MM.1S (cell line): ENCODE results near the gene ENTREP3.

Experiments
- DNase-seq: peaks from one replicate; pipeline ENCODE4 v3.0.0-alpha.2; 2015
- H2AFZ ChIP-seq: fragments of 300-600 bp; sonication (generic); 2 replicates; pipeline ENCODE4 v1.6.0; 2016; ENCODE audit warnings: antibody characterized with exemption, low read length
- H3F3A ChIP-seq: fragments of 300-600 bp; sonication (generic); 2 replicates; pipeline ENCODE4 v1.6.1; 2016; ENCODE audit warnings: mild to moderate bottlenecking, antibody characterized with exemption, low read length, moderate library complexity, mixed read lengths; ENCODE audit not compliant: insufficient read depth
- H3K27ac ChIP-seq: fragments of 300-600 bp; sonication (generic); 2 replicates; pipeline ENCODE4 v1.5.1; 2016; ENCODE audit warnings: mild to moderate bottlenecking, low read length
- H3K27me3 ChIP-seq: fragments of 300-600 bp; sonication (generic); replicated peaks from 2 replicates; pipeline ENCODE4 v1.6.0; 2016; ENCODE audit warnings: low read length; ENCODE audit not compliant: insufficient read depth
- H3K36me3 ChIP-seq: fragments of 300-600 bp; sonication (generic); replicated peaks from 2 replicates; pipeline ENCODE4 v1.6.1; 2016; ENCODE audit warnings: mild to moderate bottlenecking, low read length, mixed read lengths; ENCODE audit not compliant: insufficient read depth
- H3K4me1 ChIP-seq: fragments of 300-600 bp; sonication (generic); 2 replicates; pipeline ENCODE4 v1.6.1; 2016; ENCODE audit warnings: low read length, mixed read lengths
- H3K4me2 ChIP-seq: fragments of 300-600 bp; sonication (generic); 2 replicates; pipeline ENCODE4 v1.6.0; 2016; ENCODE audit warnings: low read depth, low read length
- H3K4me3 ChIP-seq: fragments of 300-600 bp; sonication (generic); 2 replicates; pipeline ENCODE4 v1.5.1; 2016; ENCODE audit warnings: low read length, mixed read lengths
- H3K79me2 ChIP-seq: fragments of 300-600 bp; sonication (generic); 2 replicates; pipeline ENCODE4 v1.6.1; 2016; ENCODE audit warnings: mixed run types, low read length, mixed read lengths
- H3K9ac ChIP-seq: fragments of 300-600 bp; sonication (generic); 2 replicates; pipeline ENCODE4 v1.6.1; 2016; ENCODE audit warnings: low read length, mixed read lengths
- H3K9me2 ChIP-seq: fragments of 300-600 bp; sonication (generic); replicated peaks from 2 replicates; pipeline ENCODE4 v1.6.1; 2016; ENCODE audit warnings: mild to moderate bottlenecking, low read length, mixed read lengths; ENCODE audit not compliant: insufficient read depth
- H3K9me3 ChIP-seq: fragments of 300-600 bp; sonication (generic); replicated peaks from 2 replicates; pipeline ENCODE4 v1.6.1; 2016; ENCODE audit warnings: mild to moderate bottlenecking, low read length, mixed read lengths; ENCODE audit not compliant: insufficient read depth
- H4K20me1 ChIP-seq: fragments of 300-600 bp; sonication (generic); 2 replicates; pipeline ENCODE4 v1.6.1; 2016; ENCODE audit warnings: mild to moderate bottlenecking, low read length, moderate library complexity, mixed read lengths; ENCODE audit not compliant: insufficient read depth
- EZH2 ChIP-seq: fragments of 300-600 bp; sonication (generic); optimal IDR thresholded peaks from 2 replicates; pipeline ENCODE3; 2017; ENCODE audit warnings: low read depth, mild to moderate bottlenecking, antibody characterized with exemption, low read length, mixed read lengths
- EZH2phosphoT487 ChIP-seq: fragments of 300-600 bp; sonication (generic); IDR thresholded peaks from 2 replicates; pipeline ENCODE4 v1.6.1; 2018; ENCODE audit warnings: antibody characterized with exemption, low read length
- TF ChIP-seq, protein P1 (sequence below): fragments of 300-600 bp; sonication (generic); IDR thresholded peaks from 2 replicates; pipeline ENCODE4 v1.5.1; 2016; ENCODE audit warnings: antibody characterized with exemption, low read length, mixed read lengths

ENTREP3 gene

DNA sequence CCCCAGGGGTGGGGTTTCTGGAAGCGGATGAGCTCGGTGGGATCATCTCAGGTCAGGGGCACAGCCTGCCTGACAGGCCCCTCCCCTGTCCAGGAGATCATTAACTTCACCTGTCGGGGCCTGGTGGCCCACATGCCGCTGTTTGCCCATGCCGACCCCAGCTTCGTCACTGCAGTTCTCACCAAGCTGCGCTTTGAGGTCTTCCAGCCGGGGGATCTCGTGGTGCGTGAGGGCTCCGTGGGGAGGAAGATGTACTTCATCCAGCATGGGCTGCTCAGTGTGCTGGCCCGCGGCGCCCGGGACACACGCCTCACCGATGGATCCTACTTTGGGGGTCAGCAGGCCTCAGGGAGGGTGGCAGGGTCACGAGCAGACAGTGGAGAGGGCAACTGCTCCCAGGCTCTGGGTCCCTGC lies 30.4 kb upstream of the ENTREP3 start:
- no peak for DNase-seq
- H3K9me2 ChIP-seq = no peaks in the 10 kb centered on the region
- H3F3A ChIP-seq = no peaks in the 10 kb centered on the region
- H2AFZ ChIP-seq = no peak overlapping the region
- no peaks in the 10 kb centered on the region for H3K4me1 ChIP-seq
- no peak overlapping the region for H3K4me3 ChIP-seq
- H4K20me1 ChIP-seq = no peaks in the 10 kb centered on the region
- H3K27ac ChIP-seq = no peak overlapping the region
- no peak overlapping the region for H3K9ac ChIP-seq
- no peaks in the 10 kb centered on the region for H3K27me3 ChIP-seq
- no peak for TF ChIP-seq EZH2
- TF ChIP-seq EZH2phosphoT487 = no peak
- no peak overlapping the region for H3K4me2 ChIP-seq
- no peaks in the 10 kb centered on the region for H3K9me3 ChIP-seq
- no peaks in the 10 kb centered on the region for H3K36me3 ChIP-seq
- H3K79me2 ChIP-seq = no peaks in the 10 kb centered on the region

DNA sequence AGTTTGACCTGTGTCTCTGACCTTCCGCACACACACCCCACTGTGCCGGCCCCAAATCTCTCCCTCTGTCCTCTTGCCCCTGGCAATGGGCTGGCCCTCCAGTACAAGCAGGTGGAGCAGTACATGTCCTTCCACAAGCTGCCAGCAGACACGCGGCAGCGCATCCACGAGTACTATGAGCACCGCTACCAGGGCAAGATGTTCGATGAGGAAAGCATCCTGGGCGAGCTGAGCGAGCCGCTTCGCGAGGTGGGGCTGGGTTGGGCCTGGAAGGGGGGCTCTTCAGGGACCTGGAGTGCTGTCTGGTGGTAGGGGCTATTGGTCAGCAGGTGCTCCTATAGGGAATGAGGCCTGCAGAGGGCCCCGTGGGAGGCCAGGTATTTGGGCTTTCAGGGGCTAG lies 29.8 kb upstream of the ENTREP3 start:
- TF ChIP-seq, protein P1, sequence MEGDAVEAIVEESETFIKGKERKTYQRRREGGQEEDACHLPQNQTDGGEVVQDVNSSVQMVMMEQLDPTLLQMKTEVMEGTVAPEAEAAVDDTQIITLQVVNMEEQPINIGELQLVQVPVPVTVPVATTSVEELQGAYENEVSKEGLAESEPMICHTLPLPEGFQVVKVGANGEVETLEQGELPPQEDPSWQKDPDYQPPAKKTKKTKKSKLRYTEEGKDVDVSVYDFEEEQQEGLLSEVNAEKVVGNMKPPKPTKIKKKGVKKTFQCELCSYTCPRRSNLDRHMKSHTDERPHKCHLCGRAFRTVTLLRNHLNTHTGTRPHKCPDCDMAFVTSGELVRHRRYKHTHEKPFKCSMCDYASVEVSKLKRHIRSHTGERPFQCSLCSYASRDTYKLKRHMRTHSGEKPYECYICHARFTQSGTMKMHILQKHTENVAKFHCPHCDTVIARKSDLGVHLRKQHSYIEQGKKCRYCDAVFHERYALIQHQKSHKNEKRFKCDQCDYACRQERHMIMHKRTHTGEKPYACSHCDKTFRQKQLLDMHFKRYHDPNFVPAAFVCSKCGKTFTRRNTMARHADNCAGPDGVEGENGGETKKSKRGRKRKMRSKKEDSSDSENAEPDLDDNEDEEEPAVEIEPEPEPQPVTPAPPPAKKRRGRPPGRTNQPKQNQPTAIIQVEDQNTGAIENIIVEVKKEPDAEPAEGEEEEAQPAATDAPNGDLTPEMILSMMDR = no peak
- TF ChIP-seq EZH2 (no peak), EZH2phosphoT487 (no peak)

GRCh38 chr1:155284476-155284875 lies 29.2 kb upstream of the ENTREP3 start:
- Histone ChIP-seq H3K79me2 (no peaks in the 10 kb centered on the region), H3K4me3 (no peak overlapping the region), H2AFZ (no peak overlapping the region), H3K27ac (no peak overlapping the region), H3K27me3 (no peaks in the 10 kb centered on the region), H3K9me3 (no peaks in the 10 kb centered on the region), H3K9me2 (no peaks in the 10 kb centered on the region), H3K36me3 (no peaks in the 10 kb centered on the region), H3K4me2 (no peak overlapping the region), H3K4me1 (no peaks in the 10 kb centered on the region), H3K9ac (no peak overlapping the region), H4K20me1 (no peaks in the 10 kb centered on the region), H3F3A (no peaks in the 10 kb centered on the region)
- TF ChIP-seq EZH2 (no peak), EZH2phosphoT487 (no peak)
- TF ChIP-seq, protein P1 = no peak
- DNase-seq = no peak

More for the DNA sequence above, 29.8 kb upstream of the ENTREP3 start:
- Histone ChIP-seq H2AFZ (no peak overlapping the region), H3K36me3 (no peaks in the 10 kb centered on the region), H3K9me3 (no peaks in the 10 kb centered on the region), H3K4me3 (no peak overlapping the region), H3K4me2 (no peak overlapping the region), H3K27me3 (no peaks in the 10 kb centered on the region), H3K4me1 (no peaks in the 10 kb centered on the region), H3F3A (no peaks in the 10 kb centered on the region), H3K27ac (no peak overlapping the region), H4K20me1 (no peaks in the 10 kb centered on the region), H3K79me2 (no peaks in the 10 kb centered on the region), H3K9ac (no peak overlapping the region), H3K9me2 (no peaks in the 10 kb centered on the region)
- no peak for DNase-seq

GRCh38 chr1:155282488-155283091 lies 27.3 kb upstream of the ENTREP3 start:
- Histone ChIP-seq H3F3A (0 out of 2 replicates have a peak, but pooled peaks cover 5% of the 10 kb centered on the region), H3K79me2 (no peaks in the 10 kb centered on the region), H3K4me2 (no peak overlapping the region), H3K9me2 (no peaks in the 10 kb centered on the region), H3K27ac (no peak overlapping the region), H3K27me3 (no peaks in the 10 kb centered on the region), H3K9me3 (no peaks in the 10 kb centered on the region), H3K4me1 (peaks cover 5% of the 10 kb centered on the region; the same call in 1 of the 2 replicates), H2AFZ (no peak overlapping the region), H3K9ac (no peak overlapping the region), H3K36me3 (no peaks in the 10 kb centered on the region), H4K20me1 (no peaks in the 10 kb centered on the region), H3K4me3 (no peak overlapping the region)
- no peak for DNase-seq
- TF ChIP-seq EZH2phosphoT487 = no peak
- TF ChIP-seq, protein P1 = no peak
- TF ChIP-seq EZH2 = no peak
